Activated CD8-positive, alpha-beta T cell treated with anti-CD3 and anti-CD28 coated beads, Interleukin-2, amount 10 ng/mL, durations not matched to agents 7 days and 5 days (primary cell): ENCODE data around the gene ETV6. TPM values are rescaled to one million over a fixed set of nuclear protein-coding genes. Genes with fewer than 3 reads are reported as not detected.

Experiments used
- ATAC-seq: fragments of 150-1000 bp; cut with Tn5 transposase; one replicate; pipeline ENCODE4 v1.10.0; 2021; ENCODE audit warnings: moderate library complexity
- CTCF ChIA-PET: fragments of 350-600 bp; sonication (Branson Sonifier 250); formaldehyde crosslinking; loops from one replicate; lab custom pipeline; 2021; ENCODE audit warnings: antibody characterized with exemption; lab: Charles Lee
- POLR2A ChIA-PET: fragments of 350-600 bp; sonication (Branson Sonifier 250); formaldehyde crosslinking; loops from one replicate; lab custom pipeline; 2021; ENCODE audit warnings: antibody characterized with exemption; lab: Charles Lee
- DNase-seq: peaks from one replicate; pipeline ENCODE4 v3.0.0-alpha.2; 2020
- H3K27ac Mint-ChIP-seq: one replicate; pipeline ENCODE4 v1.8.0; 2021; ENCODE audit warnings: mild to moderate bottlenecking, mixed read lengths
- H3K27me3 Mint-ChIP-seq: one replicate; pipeline ENCODE4 v1.8.0; 2021; ENCODE audit warnings: low read depth, mixed read lengths
- H3K36me3 Mint-ChIP-seq: one replicate; pipeline ENCODE4 v1.8.0; 2021; ENCODE audit warnings: low read depth, mixed read lengths
- H3K4me1 Mint-ChIP-seq: one replicate; pipeline ENCODE4 v1.8.0; 2021; ENCODE audit warnings: low read depth, mixed read lengths
- H3K4me3 Mint-ChIP-seq: one replicate; pipeline ENCODE4 v1.8.0; 2021; ENCODE audit warnings: mild to moderate bottlenecking, mixed read lengths
- H3K9me3 Mint-ChIP-seq: one replicate; pipeline ENCODE4 v1.8.0; 2022; ENCODE audit warnings: mixed read lengths; ENCODE audit not compliant: insufficient read depth
- total RNA-seq, 2 experiments: library from RNA; stranded (reverse); gene quantifications; one replicate each; pipeline ENCODE4 v1.2.3, GENCODE V29; 2021

ETV6 gene
- 10 to 100 TPM; 22.1 to 26.1 TPM for total RNA-seq

DNA sequence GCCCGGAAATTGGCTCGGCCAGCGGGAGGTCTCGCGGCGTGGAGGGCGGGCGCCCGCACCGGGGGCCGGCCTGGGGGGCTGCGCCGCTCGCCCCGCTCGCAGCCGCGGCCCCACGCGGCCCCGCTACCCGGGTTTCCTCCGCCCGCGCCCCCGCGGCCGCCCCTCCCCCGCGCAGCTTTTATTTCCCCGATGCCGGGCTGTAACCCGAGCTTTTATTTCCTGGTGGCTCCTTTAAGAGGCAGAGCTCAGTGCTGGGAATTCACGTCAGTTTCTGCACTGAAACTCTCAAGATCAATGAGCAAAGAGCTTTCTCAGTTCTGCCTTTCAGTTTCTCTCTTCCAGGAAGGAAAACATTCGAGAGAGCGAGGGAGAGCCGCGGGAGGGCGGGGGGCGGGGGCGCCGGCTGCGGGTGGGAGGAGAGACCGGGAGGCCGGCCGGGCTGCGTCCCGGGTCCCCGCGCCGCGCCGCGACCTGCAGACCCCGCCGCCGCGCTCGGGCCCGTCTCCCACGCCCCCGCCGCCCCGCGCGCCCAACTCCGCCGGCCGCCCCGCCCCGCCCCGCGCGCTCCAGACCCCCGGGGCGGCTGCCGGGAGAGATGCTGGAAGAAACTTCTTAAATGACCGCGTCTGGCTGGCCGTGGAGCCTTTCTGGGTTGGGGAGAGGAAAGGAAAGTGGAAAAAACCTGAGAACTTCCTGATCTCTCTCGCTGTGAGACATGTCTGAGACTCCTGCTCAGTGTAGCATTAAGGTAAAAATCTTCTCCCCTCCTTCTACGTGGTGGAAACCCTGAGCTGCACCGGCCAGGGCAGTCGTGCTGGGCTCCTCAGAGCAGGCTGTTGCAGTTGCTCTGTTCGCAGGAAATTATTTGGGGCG, at the start of gene ETV6:
Gene ETV6 (plus strand): TSS at position 262 of the 873 bp plus-strand sequence. CDS start 454 bp downstream, at position 716.
- Mint-ChIP-seq H3K27me3 (peaks cover 8% of the 10 kb centered on the region), H3K4me3 (peak within 1 kb of the TSS; percentile 90), H3K4me1 (peaks cover 38% of the 10 kb centered on the region), H3K9me3 (no peaks in the 10 kb centered on the region), H3K36me3 (peaks cover 7% of the 10 kb centered on the region), H3K27ac (peak within 1 kb of the TSS; percentile 97)
- ATAC-seq: peak; percentile 63
- peak; percentile 77 for DNase-seq
- ChIA-PET POLR2A (interaction anchor here (0.7 to 1.7 kb wide), 17 partner anchors 9 to 708 kb away, joined by 3 to 15 read pairs (median 5); no protein-coding TSS in a partner anchor), CTCF (interaction anchor here (0.6 to 1.8 kb wide), 5 partner anchors 12 to 384 kb away, joined by 3 to 8 read pairs (median 4); no protein-coding TSS in a partner anchor)

DNA sequence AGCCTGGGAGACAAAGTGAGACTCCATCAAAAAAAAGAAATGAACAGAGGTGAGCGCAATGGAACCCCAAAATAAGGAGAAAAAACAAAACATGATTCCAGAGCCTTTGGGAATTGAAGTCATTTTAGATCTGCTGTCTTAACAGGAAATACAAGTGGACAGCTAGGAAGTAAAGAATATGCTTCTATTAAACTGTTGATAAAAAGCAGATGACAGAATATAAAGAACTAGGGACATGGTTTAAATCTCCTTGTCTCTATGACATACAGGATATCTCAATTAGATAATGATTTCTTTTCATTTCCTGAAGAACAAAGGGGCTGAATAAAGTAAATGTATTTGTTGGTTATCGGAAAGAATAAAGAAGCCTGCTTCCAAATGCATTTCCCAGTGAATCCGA, 49.3 kb upstream of the ETV6 start:
- no peaks in the 10 kb centered on the region for H3K36me3 Mint-ChIP-seq
- no peak overlapping the region for H3K4me3 Mint-ChIP-seq
- ChIA-PET CTCF (no interaction called here), POLR2A (no interaction called here)
- ATAC-seq (no peak), DNase-seq (no peak)
- no peaks in the 10 kb centered on the region for H3K4me1 Mint-ChIP-seq
- H3K27ac Mint-ChIP-seq: no peak overlapping the region
- H3K9me3 Mint-ChIP-seq: no peaks in the 10 kb centered on the region
- peaks cover 12% of the 10 kb centered on the region for H3K27me3 Mint-ChIP-seq

DNA sequence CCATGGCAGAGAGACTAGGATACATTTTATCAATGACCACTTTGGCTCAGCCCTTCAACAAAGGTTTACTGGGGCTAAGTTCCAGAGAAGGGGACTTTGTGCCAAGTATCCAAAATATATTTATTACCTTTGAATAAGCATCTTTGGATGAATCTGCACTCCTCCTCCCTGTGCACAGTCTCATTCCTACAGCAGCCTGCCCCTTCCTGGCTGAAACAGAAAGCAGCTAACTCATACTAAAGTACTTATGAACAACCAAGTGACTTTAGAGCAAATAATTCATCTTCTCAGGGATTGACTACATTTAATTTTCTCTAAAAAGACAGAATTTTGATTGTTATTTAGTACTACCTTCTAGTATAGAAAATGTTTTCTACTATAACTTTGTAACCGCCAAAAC, 47.8 kb upstream of the ETV6 start:
- no peak for ATAC-seq

DNA sequence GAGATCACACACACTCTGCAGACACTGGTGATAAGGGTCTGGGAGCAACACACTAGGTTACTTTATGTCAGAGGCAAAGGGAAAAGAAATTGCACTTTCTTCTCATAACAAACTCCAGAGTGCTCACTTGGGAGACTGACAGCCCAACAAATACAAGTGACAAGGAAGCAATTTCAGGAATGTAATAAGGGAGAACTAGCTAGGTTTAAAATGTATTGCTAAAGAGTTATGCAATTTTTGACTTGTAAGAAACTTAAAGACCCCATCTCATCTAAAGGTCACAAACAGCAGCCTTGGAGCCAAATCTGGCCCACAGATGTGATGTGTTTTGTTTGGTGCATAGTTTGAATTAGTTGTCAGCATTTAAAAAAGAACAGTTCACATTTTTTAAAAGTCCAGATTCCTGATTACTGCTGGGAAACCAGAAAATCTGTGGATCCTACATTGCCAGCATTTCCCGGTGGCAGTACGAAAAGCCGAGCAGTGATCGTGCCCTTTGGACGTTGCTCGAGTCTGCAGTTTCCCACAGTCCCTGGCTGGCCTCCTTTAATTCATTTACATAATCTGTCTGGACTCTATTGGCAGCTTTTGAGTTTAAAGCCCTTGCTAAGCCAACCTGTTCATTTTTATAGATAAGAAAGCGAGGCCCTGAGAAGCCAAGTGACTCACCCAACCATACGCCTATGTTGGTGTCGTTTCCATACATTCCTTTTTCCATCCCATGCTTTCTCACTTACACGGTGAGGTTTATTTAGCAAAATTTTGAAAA, 42.0 kb upstream of the ETV6 start:
- CTCF ChIA-PET: no interaction called here
- no peaks in the 10 kb centered on the region for H3K9me3 Mint-ChIP-seq
- ATAC-seq: no peak

More for the DNA sequence above, 47.8 kb upstream of the ETV6 start:
- DNase-seq: no peak
- H3K4me3 Mint-ChIP-seq: no peak overlapping the region
- POLR2A ChIA-PET: no interaction called here
- peaks cover 10% of the 10 kb centered on the region for H3K27me3 Mint-ChIP-seq
- H3K9me3 Mint-ChIP-seq: no peaks in the 10 kb centered on the region
- CTCF ChIA-PET: no interaction called here
- H3K4me1 Mint-ChIP-seq: no peaks in the 10 kb centered on the region
- H3K36me3 Mint-ChIP-seq: no peaks in the 10 kb centered on the region
- H3K27ac Mint-ChIP-seq: no peak overlapping the region

DNA sequence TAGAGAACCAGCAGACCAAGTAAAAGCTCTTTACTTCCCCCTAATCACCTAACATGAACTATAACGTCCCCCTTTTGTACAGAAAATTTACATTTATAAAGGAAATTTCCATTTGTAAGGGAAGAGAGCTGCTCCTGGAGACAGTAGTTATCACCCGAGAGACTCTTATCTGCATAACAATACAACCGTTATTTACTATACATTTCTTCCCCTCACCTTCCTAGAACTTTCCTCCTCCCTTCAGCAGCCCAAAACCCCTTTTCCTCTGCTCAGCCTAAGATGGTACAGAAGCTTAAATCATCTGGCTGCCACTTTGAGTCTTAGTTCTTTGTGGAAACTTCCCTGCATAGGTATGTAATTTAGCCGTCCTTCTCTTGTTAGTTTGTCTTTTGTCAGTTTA, 40.4 kb upstream of the ETV6 start:
- Mint-ChIP-seq H3K27ac (no peak overlapping the region), H3K27me3 (no peaks in the 10 kb centered on the region), H3K4me1 (no peaks in the 10 kb centered on the region), H3K4me3 (no peak overlapping the region), H3K9me3 (no peaks in the 10 kb centered on the region), H3K36me3 (no peaks in the 10 kb centered on the region)
- ATAC-seq (no peak), DNase-seq (no peak)
- ChIA-PET POLR2A (no interaction called here), CTCF (no interaction called here)

More for the DNA sequence above, 42.0 kb upstream of the ETV6 start:
- Mint-ChIP-seq H3K4me1 (no peaks in the 10 kb centered on the region), H3K36me3 (no peaks in the 10 kb centered on the region), H3K27me3 (no peaks in the 10 kb centered on the region), H3K4me3 (no peak overlapping the region), H3K27ac (no peak overlapping the region)
- DNase-seq: no peak
- POLR2A ChIA-PET: no interaction called here

DNA sequence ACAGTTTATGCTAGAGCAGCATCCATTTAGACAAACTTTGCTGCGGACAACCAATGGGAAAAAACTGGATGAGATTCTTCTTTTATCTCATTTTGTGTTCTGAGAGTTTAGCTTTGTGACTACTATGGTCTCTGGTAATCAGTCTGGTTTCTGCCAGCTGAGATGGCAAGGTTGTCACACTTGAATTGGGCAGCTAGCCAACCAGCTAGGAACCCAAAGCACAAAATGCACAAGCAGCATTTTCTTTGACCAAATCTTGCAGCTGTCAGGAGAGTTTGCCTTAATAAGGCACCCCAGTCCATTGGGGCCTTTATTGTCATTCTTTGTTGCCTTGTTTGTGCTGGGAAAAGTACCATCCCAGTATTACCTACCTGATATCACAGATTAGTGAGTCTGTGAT, 34.0 kb upstream of the ETV6 start:
- POLR2A ChIA-PET: no interaction called here

DNA sequence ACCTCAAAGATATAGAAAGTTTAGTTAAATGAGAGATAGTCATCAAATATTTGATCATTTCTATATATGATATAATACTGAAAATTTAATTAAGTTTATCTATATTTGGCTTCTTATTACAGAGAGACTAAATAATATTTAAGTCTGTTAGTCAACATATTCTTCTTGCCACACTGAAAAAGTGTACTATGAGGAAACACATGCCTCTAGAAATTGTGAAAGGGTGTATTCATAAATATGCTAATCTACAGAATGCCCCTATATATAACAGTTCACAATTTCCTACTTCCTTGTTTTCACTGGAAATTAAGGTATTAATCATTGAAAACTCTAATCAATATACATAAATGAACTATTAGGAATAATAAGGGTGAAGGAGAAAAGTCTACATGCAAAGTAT, 31.4 kb upstream of the ETV6 start:
- DNase-seq: no peak
- Mint-ChIP-seq H3K9me3 (no peaks in the 10 kb centered on the region), H3K4me3 (no peak overlapping the region), H3K4me1 (peaks cover 5% of the 10 kb centered on the region), H3K36me3 (no peaks in the 10 kb centered on the region), H3K27me3 (no peaks in the 10 kb centered on the region), H3K27ac (no peak overlapping the region)
- CTCF ChIA-PET: no interaction called here
- no peak for ATAC-seq
- POLR2A ChIA-PET: no interaction called here

More for the DNA sequence above, 34.0 kb upstream of the ETV6 start:
- H3K27ac Mint-ChIP-seq: no peak overlapping the region
- DNase-seq (no peak), ATAC-seq (no peak)
- no peaks in the 10 kb centered on the region for H3K9me3 Mint-ChIP-seq
- H3K27me3 Mint-ChIP-seq: no peaks in the 10 kb centered on the region
- no peaks in the 10 kb centered on the region for H3K36me3 Mint-ChIP-seq
- no peak overlapping the region for H3K4me3 Mint-ChIP-seq
- CTCF ChIA-PET: interaction anchor here (0.9 to 1.6 kb wide), 2 partner anchors 101 to 419 kb away, joined by 3 to 6 read pairs; no protein-coding TSS in a partner anchor
- H3K4me1 Mint-ChIP-seq: no peaks in the 10 kb centered on the region

DNA sequence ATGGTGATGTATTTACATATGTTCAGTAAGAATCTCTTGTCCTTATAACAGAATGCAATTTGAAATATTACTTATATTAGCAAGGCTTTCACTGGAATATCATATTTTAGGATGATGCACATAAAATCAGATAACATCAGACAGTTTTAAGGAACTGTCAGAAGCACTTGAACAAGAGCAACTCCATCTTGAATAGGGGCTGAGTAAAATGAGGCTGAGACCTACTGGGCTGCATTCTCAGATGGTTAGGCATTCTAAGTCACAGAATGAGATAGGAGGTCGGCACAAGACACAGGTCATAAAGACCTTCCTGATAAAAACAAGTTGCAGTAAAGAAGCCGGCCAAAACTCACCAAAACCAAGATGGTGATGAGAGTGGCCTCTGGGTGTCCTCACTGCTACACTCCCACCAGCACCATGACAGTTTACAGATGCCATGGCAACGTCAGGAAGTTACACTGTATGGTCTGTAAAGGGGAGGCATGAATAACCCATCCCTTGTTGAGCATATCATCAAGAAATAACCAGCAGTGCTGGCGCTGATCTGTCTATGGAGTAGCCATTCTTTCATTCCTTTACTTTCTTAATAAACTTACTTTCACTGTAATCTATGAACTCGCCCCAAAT, 27.6 kb upstream of the ETV6 start:
- CTCF ChIA-PET: interaction anchor here (1.0 to 1.2 kb wide), 2 partner anchors 41 to 411 kb away, joined by 4 to 9 read pairs; no protein-coding TSS in a partner anchor
- POLR2A ChIA-PET: no interaction called here
- Mint-ChIP-seq H3K9me3 (no peaks in the 10 kb centered on the region), H3K4me3 (no peak overlapping the region), H3K4me1 (peaks cover 5% of the 10 kb centered on the region), H3K27ac (no peak overlapping the region), H3K27me3 (peaks cover 5% of the 10 kb centered on the region), H3K36me3 (no peaks in the 10 kb centered on the region)
- peak; percentile 24 for DNase-seq
- no peak for ATAC-seq

DNA sequence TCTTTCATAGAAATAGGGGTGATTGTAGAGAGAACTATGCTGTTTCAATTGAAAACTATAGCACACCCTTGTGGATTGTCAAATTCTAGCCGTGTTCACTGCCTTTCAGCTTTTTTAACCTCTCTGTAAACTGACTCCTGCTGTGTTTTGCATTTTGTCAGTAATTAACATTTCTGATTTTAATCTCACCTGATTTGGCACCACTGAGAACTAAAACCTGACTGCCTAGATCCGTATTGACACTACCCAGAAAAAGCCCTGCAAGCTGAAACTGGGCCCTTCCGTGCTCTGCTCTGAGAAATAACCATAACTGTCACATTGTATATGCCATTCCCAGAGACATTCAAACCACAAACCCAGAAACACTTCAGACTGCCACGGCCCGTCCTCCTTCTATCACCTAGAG, 26.6 kb upstream of the ETV6 start:
- CTCF ChIA-PET: interaction anchor here (1.0 to 1.2 kb wide), 3 partner anchors 9 to 410 kb away, joined by 3 to 9 read pairs (median 5); no protein-coding TSS in a partner anchor
- Mint-ChIP-seq H3K4me3 (no peak overlapping the region), H3K36me3 (no peaks in the 10 kb centered on the region), H3K27me3 (peaks cover 5% of the 10 kb centered on the region), H3K27ac (no peak overlapping the region), H3K4me1 (peaks cover 5% of the 10 kb centered on the region), H3K9me3 (no peaks in the 10 kb centered on the region)
- ATAC-seq (no peak), DNase-seq (no peak)
- POLR2A ChIA-PET: no interaction called here

DNA sequence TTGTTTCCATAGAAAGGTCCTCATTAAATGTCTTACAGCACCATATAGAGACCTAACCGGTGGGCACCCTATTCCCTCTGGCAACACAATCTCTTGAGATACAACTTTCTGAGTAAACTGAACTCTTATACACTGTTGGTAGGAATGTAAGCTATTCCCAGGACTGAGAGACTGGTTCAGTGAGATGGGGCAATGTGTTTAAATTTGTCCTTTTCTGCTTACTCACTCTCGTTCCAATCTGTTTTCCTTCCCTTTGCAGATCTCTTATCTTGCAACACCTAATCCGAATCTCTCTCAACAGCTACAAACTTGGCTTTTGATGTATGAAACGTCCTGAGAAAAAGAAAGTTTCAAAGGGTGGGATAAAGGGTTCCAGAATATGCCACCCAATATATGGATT, 26.1 kb upstream of the ETV6 start:
- no peak for DNase-seq
- ChIA-PET POLR2A (no interaction called here), CTCF (interaction anchor here (1.0 to 1.2 kb wide), 3 partner anchors 9 to 410 kb away, joined by 3 to 9 read pairs (median 5); no protein-coding TSS in a partner anchor)
- H3K4me3 Mint-ChIP-seq: no peak overlapping the region
- H3K9me3 Mint-ChIP-seq: no peaks in the 10 kb centered on the region
- peaks cover 5% of the 10 kb centered on the region for H3K27me3 Mint-ChIP-seq
- H3K4me1 Mint-ChIP-seq: peaks cover 5% of the 10 kb centered on the region
- H3K27ac Mint-ChIP-seq: no peak overlapping the region
- no peak for ATAC-seq
- H3K36me3 Mint-ChIP-seq: no peaks in the 10 kb centered on the region

DNA sequence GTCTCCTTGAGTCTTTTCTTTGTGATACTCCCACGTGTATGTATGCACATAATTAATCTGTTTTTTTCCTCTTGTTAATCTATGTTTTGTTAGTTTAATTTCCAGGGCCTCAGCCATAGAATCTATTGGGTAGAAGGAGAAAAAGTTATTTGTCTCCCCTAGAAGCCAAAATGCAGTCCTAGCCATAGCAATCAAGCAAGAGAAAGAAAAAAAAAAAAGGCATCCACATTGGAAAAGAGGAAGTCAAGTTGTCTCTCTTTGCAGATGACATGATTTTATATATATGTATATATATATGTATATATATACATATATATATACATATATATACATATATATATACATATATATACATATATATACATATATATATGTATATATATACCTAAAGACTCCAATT, 25.4 kb upstream of the ETV6 start:
- ATAC-seq (no peak), DNase-seq (no peak)
- no peak overlapping the region for H3K4me3 Mint-ChIP-seq
- POLR2A ChIA-PET: no interaction called here
- peaks cover 5% of the 10 kb centered on the region for H3K27me3 Mint-ChIP-seq
- H3K4me1 Mint-ChIP-seq: peaks cover 5% of the 10 kb centered on the region
- H3K36me3 Mint-ChIP-seq: no peaks in the 10 kb centered on the region
- CTCF ChIA-PET: interaction anchor here (0.9 to 1.2 kb wide), 2 partner anchors 42 to 409 kb away, joined by 4 to 5 read pairs; no protein-coding TSS in a partner anchor
- H3K9me3 Mint-ChIP-seq: no peaks in the 10 kb centered on the region
- H3K27ac Mint-ChIP-seq: no peak overlapping the region
